IPS-20b (cell line): ENCODE data around the gene MVK.
"Not testable (repeated sequence)": the region's sequence is repeated elsewhere in the genome, so short reads cannot be mapped to it uniquely, and the experiment has no call there.

Experiments used
- H3K27ac ChIP-seq: one replicate; pipeline ENCODE4 v1.5.1; 2013; ENCODE audit warnings: low read length
- H3K27me3 ChIP-seq: 2 replicates; pipeline ENCODE4 v1.6.1; 2013; ENCODE audit warnings: mild to moderate bottlenecking, low read length, inconsistent platforms; ENCODE audit not compliant: insufficient read depth
- H3K36me3 ChIP-seq: 2 replicates; pipeline ENCODE4 v1.6.1; 2013; ENCODE audit warnings: low read depth, mild to moderate bottlenecking, inconsistent platforms, low read length, moderate library complexity; ENCODE audit not compliant: insufficient read depth
- H3K4me1 ChIP-seq: 2 replicates; pipeline ENCODE4 v1.6.1; 2013; ENCODE audit warnings: mild to moderate bottlenecking, control low read depth, inconsistent platforms, low read length, moderate library complexity; ENCODE audit not compliant: insufficient read depth
- H3K4me3 ChIP-seq: 2 replicates; pipeline ENCODE4 v1.5.1; 2013; ENCODE audit warnings: mild to moderate bottlenecking, low read length, inconsistent platforms
- H3K9ac ChIP-seq: 2 replicates; pipeline ENCODE4 v1.6.1; 2013; ENCODE audit warnings: low read depth, mild to moderate bottlenecking, inconsistent platforms, low read length, moderate library complexity
- H3K9me3 ChIP-seq: 2 replicates; pipeline ENCODE4 v1.6.1; 2013; ENCODE audit warnings: mild to moderate bottlenecking, low read depth, low read length, inconsistent platforms; ENCODE audit not compliant: insufficient read depth

MVK gene

DNA sequence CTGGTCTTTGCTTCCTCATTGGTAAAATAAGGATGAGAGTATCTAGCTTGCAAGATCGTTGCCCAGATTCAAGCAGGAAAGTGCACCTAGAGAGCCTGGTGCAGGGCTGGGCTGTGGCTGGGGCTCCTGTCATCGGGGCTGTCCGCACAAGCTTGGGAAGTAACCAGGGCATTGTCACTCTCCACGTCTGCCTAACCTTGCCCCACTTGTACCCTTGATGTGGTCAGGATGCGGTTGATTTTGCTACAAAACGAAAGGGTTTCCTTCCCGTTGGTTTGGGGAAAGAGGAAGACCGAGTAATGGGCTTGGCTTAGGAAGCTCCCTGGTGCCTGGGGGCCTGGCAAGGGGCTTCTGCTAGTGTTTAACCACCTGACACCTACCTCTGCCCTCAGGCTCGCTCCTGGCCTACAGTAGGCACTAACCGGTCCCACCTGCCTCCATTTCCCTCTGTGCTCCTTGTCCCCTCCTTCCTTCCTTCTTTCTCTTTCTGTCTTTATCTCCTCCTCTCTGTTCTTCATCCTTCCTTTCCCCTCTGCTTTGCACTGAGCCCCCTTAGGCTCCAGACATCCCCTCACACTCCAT is 21.8 kb downstream of the MVK start:
- Histone ChIP-seq H3K4me3 (no peak overlapping the region), H3K27ac (no peak overlapping the region), H3K27me3 (no peaks in the 10 kb centered on the region), H3K36me3 (peaks cover 25% of the 10 kb centered on the region; the same call in 1 of the 2 replicates), H3K9ac (no peak overlapping the region), H3K9me3 (no peaks in the 10 kb centered on the region), H3K4me1 (no peaks in the 10 kb centered on the region; the same call in 1 of the 2 replicates)

DNA sequence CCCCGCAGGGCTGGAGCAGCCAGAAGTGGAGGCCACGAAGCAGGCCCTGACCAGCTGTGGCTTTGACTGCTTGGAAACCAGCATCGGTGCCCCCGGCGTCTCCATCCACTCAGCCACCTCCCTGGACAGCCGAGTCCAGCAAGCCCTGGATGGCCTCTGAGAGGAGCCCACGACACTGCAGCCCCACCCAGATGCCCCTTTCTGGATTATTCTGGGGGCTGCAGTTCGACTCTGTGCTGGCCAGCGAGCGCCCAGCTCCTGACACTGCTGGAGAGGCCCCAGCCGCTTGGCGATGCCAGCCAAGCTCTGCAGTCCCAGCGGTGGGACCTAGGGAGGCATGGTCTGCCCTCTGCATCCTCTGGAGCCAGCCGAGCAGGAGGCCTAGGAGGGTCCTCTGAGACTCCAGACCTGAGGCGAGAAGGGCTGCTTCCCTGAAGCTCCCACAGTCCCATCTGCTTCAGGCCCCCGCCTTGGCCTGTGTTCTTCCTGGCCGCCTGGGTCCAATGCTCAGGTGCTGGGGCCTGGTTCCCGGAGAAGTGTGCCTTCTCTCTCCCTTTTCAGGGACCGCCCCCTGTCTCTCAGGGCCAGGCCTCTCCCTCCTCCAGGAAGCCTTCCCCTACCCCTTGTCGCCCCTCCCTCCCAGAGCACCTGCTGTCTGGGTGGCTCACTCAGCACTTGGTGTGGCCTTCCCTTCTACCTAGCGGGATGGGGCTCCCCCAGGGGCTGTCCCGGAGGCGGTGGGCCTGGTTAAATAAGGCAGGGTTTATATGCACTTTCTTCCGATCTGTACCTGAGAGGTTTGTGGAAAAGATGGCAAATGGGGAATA is 23.0 kb downstream of the MVK start:
- Histone ChIP-seq H3K36me3 (peaks cover 21% of the 10 kb centered on the region; the same call in 1 of the 2 replicates), H3K4me3 (no peak overlapping the region), H3K9ac (no peak overlapping the region), H3K9me3 (no peaks in the 10 kb centered on the region), H3K27me3 (no peaks in the 10 kb centered on the region), H3K27ac (no peak overlapping the region), H3K4me1 (no peaks in the 10 kb centered on the region; the same call in 1 of the 2 replicates)

GRCh38 chr12:109597414-109597794 is 23.8 kb downstream of the MVK start:
- Histone ChIP-seq H3K4me1 (no peaks in the 10 kb centered on the region; the same call in 1 of the 2 replicates), H3K9me3 (no peaks in the 10 kb centered on the region), H3K9ac (no peak overlapping the region), H3K27ac (no peak overlapping the region), H3K36me3 (peaks cover 13% of the 10 kb centered on the region; the same call in 1 of the 2 replicates), H3K4me3 (no peak overlapping the region), H3K27me3 (no peaks in the 10 kb centered on the region)

DNA sequence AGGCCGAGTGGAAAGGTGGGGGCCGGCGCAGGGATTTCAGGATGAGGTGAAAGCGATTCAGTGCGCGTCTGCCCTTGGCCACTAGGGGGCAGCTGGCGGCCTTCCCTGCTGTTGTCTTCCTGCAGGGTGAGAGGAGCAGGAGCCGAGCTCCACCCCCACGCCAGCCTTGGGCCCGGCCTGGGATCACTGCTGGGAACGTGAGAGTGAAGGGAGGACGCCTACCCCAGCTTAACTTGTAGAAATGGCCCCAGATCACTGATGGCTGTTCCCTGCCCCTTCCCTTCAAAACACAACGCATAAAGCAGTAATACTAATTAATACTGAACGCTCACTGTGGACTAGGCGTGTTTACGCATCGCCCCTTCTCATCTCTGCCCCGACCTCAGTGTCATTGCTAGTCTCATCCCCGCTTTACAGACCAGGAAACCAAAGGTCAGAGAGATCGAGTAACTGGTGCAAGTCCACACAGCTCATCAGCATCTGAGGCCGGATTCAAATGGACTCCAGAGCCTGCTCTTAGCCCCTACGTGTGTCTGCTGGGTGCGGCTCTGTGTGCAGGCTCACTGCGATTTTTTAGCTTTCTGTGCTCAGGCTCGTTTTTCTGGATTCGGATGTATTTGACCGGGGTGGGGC is 24.3 kb downstream of the MVK start:
- H3K4me3 ChIP-seq = no peak overlapping the region
- H3K27ac ChIP-seq = no peak overlapping the region
- no peak overlapping the region for H3K9ac ChIP-seq
- no peaks in the 10 kb centered on the region; the same call in 1 of the 2 replicates for H3K4me1 ChIP-seq
- no peaks in the 10 kb centered on the region for H3K27me3 ChIP-seq
- H3K36me3 ChIP-seq = peaks cover 8% of the 10 kb centered on the region; the same call in 1 of the 2 replicates
- no peaks in the 10 kb centered on the region for H3K9me3 ChIP-seq

GRCh38 chr12:109598428-109598854 is 24.8 kb downstream of the MVK start:
- no peak overlapping the region for H3K9ac ChIP-seq
- H3K4me3 ChIP-seq = no peak overlapping the region

DNA sequence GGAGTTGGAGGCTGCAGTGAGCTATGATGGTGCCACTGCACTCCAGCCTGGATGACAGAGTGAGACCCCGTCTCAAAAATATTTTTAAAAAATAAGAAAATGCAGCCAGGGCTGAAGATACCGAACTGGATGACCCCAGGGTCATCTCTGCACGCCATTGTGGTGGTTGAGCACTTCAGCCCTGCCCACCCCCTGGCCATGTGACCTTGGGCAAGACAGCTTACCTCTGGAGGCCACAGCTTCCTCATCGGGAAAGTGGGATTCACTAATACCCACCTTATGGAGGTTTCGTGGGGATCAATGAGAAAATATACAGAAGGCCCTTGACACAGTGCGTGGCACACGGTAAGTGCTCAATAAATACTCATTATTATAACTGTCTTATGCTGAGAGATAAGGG is 25.5 kb downstream of the MVK start:
- Histone ChIP-seq H3K4me1 (no peaks in the 10 kb centered on the region; the same call in 1 of the 2 replicates), H3K27ac (no peak overlapping the region)

More at GRCh38 chr12:109598428-109598854, 24.8 kb downstream of the MVK start:
- H3K9me3 ChIP-seq = no peaks in the 10 kb centered on the region
- no peaks in the 10 kb centered on the region for H3K27me3 ChIP-seq
- no peak overlapping the region for H3K27ac ChIP-seq
- 0 out of 2 replicates have a peak, but pooled peaks cover 5% of the 10 kb centered on the region for H3K36me3 ChIP-seq
- no peaks in the 10 kb centered on the region; the same call in 1 of the 2 replicates for H3K4me1 ChIP-seq

GRCh38 chr12:109600481-109600880 is 26.9 kb downstream of the MVK start:
- Histone ChIP-seq H3K9ac (no peak overlapping the region), H3K27me3 (no peaks in the 10 kb centered on the region), H3K27ac (no peak overlapping the region), H3K4me1 (no peaks in the 10 kb centered on the region; the same call in 1 of the 2 replicates), H3K36me3 (no peaks in the 10 kb centered on the region), H3K9me3 (no peaks in the 10 kb centered on the region), H3K4me3 (no peak overlapping the region)

More for the DNA sequence above, 25.5 kb downstream of the MVK start:
- no peak overlapping the region for H3K4me3 ChIP-seq
- no peaks in the 10 kb centered on the region for H3K9me3 ChIP-seq
- H3K9ac ChIP-seq = no peak overlapping the region
- no peaks in the 10 kb centered on the region for H3K27me3 ChIP-seq
- H3K36me3 ChIP-seq = 0 out of 2 replicates have a peak, but pooled peaks cover 5% of the 10 kb centered on the region

GRCh38 chr12:109600995-109601394 is 27.4 kb downstream of the MVK start:
- no peaks in the 10 kb centered on the region for H3K27me3 ChIP-seq
- H3K9ac ChIP-seq = no peak overlapping the region
- H3K4me1 ChIP-seq = no peaks in the 10 kb centered on the region; the same call in 1 of the 2 replicates
- no peak overlapping the region for H3K4me3 ChIP-seq
- H3K36me3 ChIP-seq = no peaks in the 10 kb centered on the region
- H3K9me3 ChIP-seq = no peaks in the 10 kb centered on the region
- no peak overlapping the region for H3K27ac ChIP-seq

DNA sequence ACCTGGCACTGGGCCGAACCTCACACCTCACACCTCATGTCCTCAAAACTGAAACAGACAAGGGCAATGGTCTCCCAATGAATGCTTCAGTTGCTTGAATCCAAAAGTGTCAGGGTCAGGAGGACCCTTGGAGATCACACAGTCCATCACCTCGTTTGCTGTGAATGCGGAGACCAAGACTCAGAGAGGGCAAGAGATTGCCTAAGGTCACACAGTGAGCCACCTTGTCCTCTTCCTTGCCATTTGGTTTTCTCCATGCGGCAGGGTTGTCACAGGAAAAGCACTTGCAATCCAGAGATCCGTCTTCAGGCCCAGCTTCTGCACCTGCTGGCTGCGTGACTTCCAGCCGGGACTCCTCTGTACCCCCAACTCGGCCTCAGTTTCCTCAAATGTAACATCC is 28.0 kb downstream of the MVK start:
- H3K9ac ChIP-seq = no peak overlapping the region
- no peaks in the 10 kb centered on the region for H3K27me3 ChIP-seq
- H3K4me3 ChIP-seq = no peak overlapping the region
- no peaks in the 10 kb centered on the region for H3K9me3 ChIP-seq
- H3K4me1 ChIP-seq = no peaks in the 10 kb centered on the region; the same call in 1 of the 2 replicates
- H3K27ac ChIP-seq = no peak overlapping the region
- no peaks in the 10 kb centered on the region for H3K36me3 ChIP-seq

- not testable (repeated sequence) for H3K27ac ChIP-seq, H3K9me3 ChIP-seq, H3K36me3 ChIP-seq, H3K27me3 ChIP-seq, H3K4me1 ChIP-seq, H3K4me3 ChIP-seq, H3K9ac ChIP-seq
Observed at GRCh38 chr12:109602132-109602531, 28.5 kb downstream of the MVK start.

DNA sequence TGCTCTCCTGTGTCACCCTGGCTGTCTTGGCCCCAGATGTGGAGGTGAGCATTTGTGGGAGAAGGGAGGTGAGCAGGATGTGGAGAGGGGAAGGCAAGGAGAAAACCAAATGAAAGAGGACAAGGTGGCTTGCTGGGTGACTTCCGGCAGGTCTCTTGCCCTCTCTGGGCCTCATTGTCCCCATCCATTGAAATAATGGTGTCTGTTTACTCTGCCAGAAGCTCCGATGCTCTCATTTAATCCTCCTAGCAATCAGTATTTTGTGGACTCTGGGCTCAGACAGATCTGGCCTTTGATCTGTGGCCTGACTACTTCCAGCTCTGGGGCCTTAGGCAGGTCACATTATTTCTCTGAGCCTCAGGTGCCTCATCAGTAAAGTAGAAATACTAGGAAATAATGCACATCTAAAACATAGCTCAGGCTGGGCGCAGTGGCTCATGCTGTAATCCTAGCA is 30.6 kb downstream of the MVK start:
- no peaks in the 10 kb centered on the region for H3K4me1 ChIP-seq
- H3K9me3 ChIP-seq = no peaks in the 10 kb centered on the region
- H3K27me3 ChIP-seq = no peaks in the 10 kb centered on the region
- H3K36me3 ChIP-seq = no peaks in the 10 kb centered on the region
- no peak overlapping the region for H3K27ac ChIP-seq
- H3K4me3 ChIP-seq = no peak overlapping the region
- no peak overlapping the region for H3K9ac ChIP-seq
